ENCODE measurements around the gene ETF1. TPM values are rescaled to one million over a fixed set of nuclear protein-coding genes. Genes with fewer than 3 reads are reported as not detected.
A peak's percentile ranks its signal among the peaks of the same experiment; 100 is the strongest.

The ETF1 gene
- total and polyA plus RNA-seq, 9 of the 15 experiments (the other 6 are each of a cell fraction or from before 2014, with no cell fraction given) = 53.7 to 209 (median 164) TPM

DNA sequence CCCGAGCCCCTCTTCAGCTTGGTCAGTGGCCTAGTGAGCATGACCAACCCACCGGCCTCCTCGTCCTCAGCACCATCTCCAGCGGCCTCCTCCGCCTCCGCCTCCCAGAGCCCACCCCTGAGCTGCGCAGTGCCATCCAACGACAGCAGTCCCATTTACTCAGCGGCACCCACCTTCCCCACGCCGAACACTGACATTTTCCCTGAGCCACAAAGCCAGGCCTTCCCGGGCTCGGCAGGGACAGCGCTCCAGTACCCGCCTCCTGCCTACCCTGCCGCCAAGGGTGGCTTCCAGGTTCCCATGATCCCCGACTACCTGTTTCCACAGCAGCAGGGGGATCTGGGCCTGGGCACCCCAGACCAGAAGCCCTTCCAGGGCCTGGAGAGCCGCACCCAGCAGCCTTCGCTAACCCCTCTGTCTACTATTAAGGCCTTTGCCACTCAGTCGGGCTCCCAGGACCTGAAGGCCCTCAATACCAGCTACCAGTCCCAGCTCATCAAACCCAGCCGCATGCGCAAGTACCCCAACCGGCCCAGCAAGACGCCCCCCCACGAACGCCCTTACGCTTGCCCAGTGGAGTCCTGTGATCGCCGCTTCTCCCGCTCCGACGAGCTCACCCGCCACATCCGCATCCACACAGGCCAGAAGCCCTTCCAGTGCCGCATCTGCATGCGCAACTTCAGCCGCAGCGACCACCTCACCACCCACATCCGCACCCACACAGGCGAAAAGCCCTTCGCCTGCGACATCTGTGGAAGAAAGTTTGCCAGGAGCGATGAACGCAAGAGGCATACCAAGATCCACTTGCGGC, 75.9 kb downstream of the ETF1 start (continued):
- TF ChIP-seq ZBTB5 (IDR thresholded peaks at IDR 0.05) (no peak), REST (IDR thresholded peaks at IDR 0.05; ENCODE audit: borderline replicate concordance) (no peak), REST (CRISPR knock-in tag; IDR thresholded peaks at IDR 0.05; ENCODE audit: low read depth) (no peak), MYC (IDR thresholded peaks at IDR 0.05; ENCODE audit: low read depth, low read length) (no peak), MYC (CRISPR knock-in tag; IDR thresholded peaks at IDR 0.05; ENCODE audit: borderline replicate concordance, low read depth) (no peak), POLR2AphosphoS5 (IDR thresholded peaks at IDR 0.05; ENCODE audit: control insufficient read depth, insufficient read depth, low read depth, low read length) (peak; percentile 75), SAP30 (IDR thresholded peaks at IDR 0.05; ENCODE audit: borderline replicate concordance, insufficient read depth, low read depth, low read length, poor library complexity, severe bottlenecking) (no peak), SRSF1 (IDR thresholded peaks at IDR 0.05; ENCODE audit: low read depth, low read length) (peak; percentile 65; the same call in 1 of the 2 replicates), FOXP1 (CRISPR knock-in tag; IDR thresholded peaks at IDR 0.05) (no peak; the same call in none of the 2 replicates), BCLAF1 (IDR thresholded peaks at IDR 0.05; ENCODE audit: borderline replicate concordance in 1 of 2, control insufficient read depth in 1 of 2, low read depth in 2 of 2, low read length in 1 of 2) (peak in 1 of 2 experiments; percentile 82; a peak in 1 of 4 replicates)
